Upper lobe of right lung (tissue), 1 donor: Measurements from ENCODE around the gene TMEM239. TPM values are rescaled to one million over a fixed set of nuclear protein-coding genes. Genes with fewer than 3 reads are reported as not detected.

Source experiments
- ATAC-seq: fragments of 200-7000 bp; cut with Tn5 transposase; one replicate; pipeline ENCODE4 v1.9.1; 2020; ENCODE audit warnings: mild to moderate bottlenecking, moderate library complexity
- DNase-seq: peaks from one replicate; pipeline ENCODE4 v3.0.0-alpha.2; 2020
- H3K27ac ChIP-seq: fragments of 200-600 bp; one replicate; pipeline ENCODE4 v1.8.0; 2022
- H3K27me3 ChIP-seq: fragments of 200-600 bp; one replicate; pipeline ENCODE4 v1.8.0; 2022; ENCODE audit warnings: mild to moderate bottlenecking
- H3K36me3 ChIP-seq: fragments of 200-600 bp; one replicate; pipeline ENCODE4 v1.8.0; 2022
- H3K4me1 ChIP-seq: fragments of 200-600 bp; one replicate; pipeline ENCODE4 v1.8.0; 2022
- H3K4me3 ChIP-seq: fragments of 200-600 bp; one replicate; pipeline ENCODE4 v1.8.0; 2022; ENCODE audit warnings: mild to moderate bottlenecking
- H3K9me3 ChIP-seq: fragments of 200-600 bp; one replicate; pipeline ENCODE4 v1.8.0; 2022
- CTCF ChIP-seq: fragments of 200-600 bp; IDR thresholded peaks from one replicate; pipeline ENCODE4 v1.8.0; 2022; ENCODE audit warnings: antibody characterized with exemption
- intact Hi-C: fragments of 100-400 bp; cut with DNase I; formaldehyde crosslinking; loops from one replicate; pipeline ENCODE4 v1.11.0; 2022
- total RNA-seq: library from RNA; stranded (reverse); fragmentation: NEBNext Ultra II Directional; extraction: Animal tissue kit (Norgen Biotek cat#: 25700); gene quantifications from one replicate; pipeline ENCODE4 v1.2.1, GENCODE V29; 2021
- donor health status: DM: no; HTN: yes; CAD: no; lungs with severe emphysema.

Gene TMEM239
- total RNA-seq, 1 donor from 2014 or later: not detected

- H3K36me3 ChIP-seq: no peaks in the 10 kb centered on the region
- DNase-seq (no peak), ATAC-seq (no peak)
- H3K4me1 ChIP-seq: no peaks in the 10 kb centered on the region
- intact Hi-C loops: no loop called here
- TF ChIP-seq CTCF: no peak
- H3K9me3 ChIP-seq: peaks cover 3% of the 10 kb centered on the region
- no peak overlapping the region for H3K4me3 ChIP-seq
- no peak overlapping the region for H3K27ac ChIP-seq
- H3K27me3 ChIP-seq: peaks cover 6% of the 10 kb centered on the region
Measured at GRCh38 chr20:2775139-2775538, 41.0 kb upstream of the TMEM239 start.

GRCh38 chr20:2778602-2779321, 37.4 kb upstream of the TMEM239 start:
- H3K27me3 ChIP-seq: peaks cover 15% of the 10 kb centered on the region
- no peak for DNase-seq
- H3K4me1 ChIP-seq: no peaks in the 10 kb centered on the region
- H3K4me3 ChIP-seq: no peak overlapping the region
- H3K27ac ChIP-seq: no peak overlapping the region
- no peak for ATAC-seq
- intact Hi-C loops: no loop called here
- TF ChIP-seq CTCF: no peak
- peaks cover 3% of the 10 kb centered on the region for H3K9me3 ChIP-seq
- no peaks in the 10 kb centered on the region for H3K36me3 ChIP-seq

GRCh38 chr20:2780948-2781347, 35.2 kb upstream of the TMEM239 start:
- Histone ChIP-seq H3K27me3 (peaks cover 9% of the 10 kb centered on the region), H3K4me1 (no peaks in the 10 kb centered on the region), H3K27ac (no peak overlapping the region), H3K4me3 (no peak overlapping the region), H3K9me3 (peaks cover under 1% of the 10 kb centered on the region), H3K36me3 (no peaks in the 10 kb centered on the region)
- intact Hi-C loops: no loop called here
- DNase-seq (no peak), ATAC-seq (no peak)
- TF ChIP-seq CTCF: no peak

GRCh38 chr20:2783908-2784566, 32.1 kb upstream of the TMEM239 start:
- H3K36me3 ChIP-seq: no peaks in the 10 kb centered on the region
- intact Hi-C loops: no loop called here
- no peaks in the 10 kb centered on the region for H3K4me1 ChIP-seq
- H3K27me3 ChIP-seq: peaks cover 9% of the 10 kb centered on the region
- no peak for DNase-seq
- no peak overlapping the region for H3K4me3 ChIP-seq
- H3K9me3 ChIP-seq: no peaks in the 10 kb centered on the region
- TF ChIP-seq CTCF: no peak
- ATAC-seq: no peak
- no peak overlapping the region for H3K27ac ChIP-seq

GRCh38 chr20:2793471-2793870, 22.7 kb upstream of the TMEM239 start:
- intact Hi-C loops: no loop called here
- Histone ChIP-seq H3K27me3 (peaks cover 12% of the 10 kb centered on the region), H3K36me3 (no peaks in the 10 kb centered on the region)

More at GRCh38 chr20:2793471-2793870, 22.7 kb upstream of the TMEM239 start:
- ATAC-seq: no peak
- Histone ChIP-seq H3K4me3 (no peak overlapping the region), H3K27ac (no peak overlapping the region), H3K9me3 (no peaks in the 10 kb centered on the region), H3K4me1 (no peaks in the 10 kb centered on the region)
- DNase-seq: no peak
- TF ChIP-seq CTCF: no peak
